Uterus (tissue), 4 donors: Measurements from ENCODE around the gene PLSCR5. TPM values are rescaled to one million over a fixed set of nuclear protein-coding genes. Genes with fewer than 3 reads are reported as not detected.

Source experiments
- DNase-seq, 2 donors: peaks; one replicate each; pipeline ENCODE4 v3.0.0-alpha.2; 2019 to 2020
- H3K27ac ChIP-seq, 2 donors: fragments of 200-600 bp; sonication (generic); 1 replicate in 1 of 2; 2 replicates in 1 of 2; pipeline ENCODE4 v1.5.1; 2016 to 2018
- H3K27me3 ChIP-seq, 2 donors: fragments of 200-600 bp; sonication (generic); one replicate each; pipeline ENCODE4 v1.5.1; 2018 to 2019; ENCODE audit warnings: control low read depth in 1 of 2
- H3K36me3 ChIP-seq, 2 donors: fragments of 200-600 bp; sonication (generic); one replicate each; pipeline ENCODE4 v1.5.1; 2019; ENCODE audit warnings: control low read depth in 1 of 2
- H3K4me1 ChIP-seq, 2 donors: fragments of 200-600 bp; sonication (generic); one replicate each; pipeline ENCODE4 v1.5.1; 2018 to 2019; ENCODE audit warnings: control low read depth in 1 of 2
- H3K4me3 ChIP-seq, 2 donors: fragments of 200-600 bp; sonication (generic); 1 replicate in 1 of 2; 2 replicates in 1 of 2; pipeline ENCODE4 v1.5.1; 2018 to 2019; ENCODE audit warnings: mild to moderate bottlenecking in 1 of 2
- H3K9me3 ChIP-seq, 2 donors: fragments of 200-600 bp; sonication (generic); one replicate each; pipeline ENCODE4 v1.5.1; 2019; ENCODE audit warnings: control low read depth in 1 of 2
- CTCF ChIP-seq, 4 experiments: fragments of 200-600 bp in 2 of 4; fragments of 450-650 bp in 2 of 4; sonication (generic) in 2 of 4; IDR thresholded peaks; one replicate each; pipeline ENCODE4 v1.5.1; 2016 to 2019; ENCODE audit warnings: antibody characterized with exemption in 4 of 4, mild to moderate bottlenecking in 2 of 4, moderate library complexity in 1 of 4
- POLR2A ChIP-seq, 2 donors: fragments of 450-650 bp; IDR thresholded peaks; one replicate each; pipeline ENCODE4 v1.6.1; 2016; ENCODE audit warnings: antibody characterized with exemption in 2 of 2, mild to moderate bottlenecking in 1 of 2, moderate library complexity in 1 of 2
- intact Hi-C: fragments of 100-400 bp; cut with DNase I; formaldehyde crosslinking; loops from one replicate; pipeline ENCODE4 v1.15.1; 2023; ENCODE audit warnings: low total_unique reads
- total RNA-seq, 4 donors: library from RNA; depleted of rRNA in 3 of 4; stranded (reverse); fragments of >200 nt in 3 of 4; gene quantifications; one replicate each; pipeline versions ENCODE4 v1.1.0 to v1.2.4, GENCODE V29; 2014 to 2023
- donor health status: DM: yes; HTN: yes; CAD: no.

The PLSCR5 gene
- not detected for total RNA-seq

GRCh38 chr3:146605106-146605505 is at the start of gene PLSCR5:
TSS of gene PLSCR5 (minus strand) at chr3:146605346. CDS start at chr3:146605212, 134 bp downstream.
- no peak for DNase-seq
- Histone ChIP-seq H3K9me3 (no peaks in the 10 kb centered on the region), H3K36me3 (no peaks in the 10 kb centered on the region), H3K4me1 (no peaks in the 10 kb centered on the region), H3K4me3 (no peak within 1 kb of the TSS), H3K27ac (no peak within 1 kb of the TSS), H3K27me3 (no peaks in the 10 kb centered on the region)
- intact Hi-C loops, result no loop called here
- TF ChIP-seq POLR2A (IDR thresholded peaks at IDR 0.05) (no peak), CTCF (IDR thresholded peaks at IDR 0.05) (no peak)

GRCh38 chr3:146653978-146654377 is 48.8 kb upstream of the PLSCR5 start:
- Histone ChIP-seq H3K4me3 (no peak overlapping the region), H3K27ac (no peak overlapping the region), H3K27me3 (no peaks in the 10 kb centered on the region), H3K4me1 (no peaks in the 10 kb centered on the region), H3K36me3 (no peaks in the 10 kb centered on the region), H3K9me3 (no peaks in the 10 kb centered on the region)
- DNase-seq, result no peak
- TF ChIP-seq POLR2A (IDR thresholded peaks at IDR 0.05) (no peak), CTCF (IDR thresholded peaks at IDR 0.05) (no peak)
- intact Hi-C loops, result no loop called here

- intact Hi-C loops, result no loop called here
- no peaks in the 10 kb centered on the region for H3K27me3 ChIP-seq
Measured at GRCh38 chr3:146650691-146651442, 45.7 kb upstream of the PLSCR5 start.

GRCh38 chr3:146646261-146646660 is 41.1 kb upstream of the PLSCR5 start:
- Histone ChIP-seq H3K36me3 (no peaks in the 10 kb centered on the region), H3K27ac (no peak overlapping the region), H3K4me1 (no peaks in the 10 kb centered on the region), H3K9me3 (no peaks in the 10 kb centered on the region), H3K27me3 (no peaks in the 10 kb centered on the region), H3K4me3 (no peak overlapping the region)
- intact Hi-C loops, result no loop called here
- TF ChIP-seq POLR2A (IDR thresholded peaks at IDR 0.05) (no peak), CTCF (IDR thresholded peaks at IDR 0.05) (no peak)
- no peak for DNase-seq

More at GRCh38 chr3:146650691-146651442, 45.7 kb upstream of the PLSCR5 start:
- no peaks in the 10 kb centered on the region for H3K4me1 ChIP-seq
- no peaks in the 10 kb centered on the region for H3K36me3 ChIP-seq
- H3K27ac ChIP-seq, result no peak overlapping the region
- H3K4me3 ChIP-seq, result no peak overlapping the region
- no peaks in the 10 kb centered on the region for H3K9me3 ChIP-seq
- no peak for TF ChIP-seq CTCF (IDR thresholded peaks at IDR 0.05)
- no peak for TF ChIP-seq POLR2A (IDR thresholded peaks at IDR 0.05)
- no peak for DNase-seq

- DNase-seq, result no peak
- no peak overlapping the region for H3K4me3 ChIP-seq
- TF ChIP-seq CTCF (IDR thresholded peaks at IDR 0.05) (peak; percentile 9 to 48 (median 36)), POLR2A (IDR thresholded peaks at IDR 0.05) (no peak)
- H3K36me3 ChIP-seq, result no peaks in the 10 kb centered on the region
- H3K4me1 ChIP-seq, result no peaks in the 10 kb centered on the region
- intact Hi-C loops, result no loop called here
- no peaks in the 10 kb centered on the region for H3K27me3 ChIP-seq
- H3K27ac ChIP-seq, result no peak overlapping the region
- no peaks in the 10 kb centered on the region for H3K9me3 ChIP-seq
Measured at GRCh38 chr3:146640955-146641867, 36.1 kb upstream of the PLSCR5 start.
